Naive thymus-derived CD8-positive, alpha-beta T cell (primary cell): ENCODE measurements around the gene CDH4. TPM values are rescaled to one million over a fixed set of nuclear protein-coding genes. Genes with fewer than 3 reads are reported as not detected.
A peak's percentile ranks its signal among the peaks of the same experiment; 100 is the strongest.

Source experiments
- ATAC-seq, 2 donors: fragments of 150-1000 bp; cut with Tn5 transposase in 1 of 2; sonication (Bioruptor Pico), chemical (Tn5 transposase) in 1 of 2; 1 replicate in 1 of 2; 2 replicates in 1 of 2; pipeline ENCODE4 v1.10.0; 2021; ENCODE audit warnings: mild to moderate bottlenecking in 2 of 2, moderate library complexity in 2 of 2
- POLR2A ChIA-PET: fragments of 350-600 bp; sonication (Branson Sonifier 250); formaldehyde crosslinking; loops from one replicate; lab custom pipeline; 2021; ENCODE audit warnings: antibody characterized with exemption; lab: Charles Lee
- DNase-seq, 10 donors: peaks; one replicate each; pipeline versions ENCODE4 v3.0.0 to v3.0.0-alpha.2; 2020 to 2022
- H3K27ac Mint-ChIP-seq, 10 donors: one replicate each; pipeline ENCODE4 v1.8.0; 2020 to 2022; ENCODE audit warnings: mild to moderate bottlenecking in 10 of 10, mixed read lengths in 10 of 10, moderate library complexity in 4 of 10, inconsistent platforms in 1 of 10
- H3K27me3 Mint-ChIP-seq, 5 donors: one replicate each; pipeline ENCODE4 v1.8.0; 2021 to 2022; ENCODE audit warnings: mixed read lengths in 5 of 5
- H3K36me3 Mint-ChIP-seq, 3 donors: one replicate each; pipeline ENCODE4 v1.8.0; 2020 to 2022; ENCODE audit warnings: mixed read lengths in 3 of 3, mild to moderate bottlenecking in 2 of 3, inconsistent platforms in 1 of 3
- H3K4me1 Mint-ChIP-seq, 4 donors: one replicate each; pipeline ENCODE4 v1.8.0; 2021 to 2022; ENCODE audit warnings: mixed read lengths in 4 of 4
- H3K4me3 Mint-ChIP-seq, 10 donors: one replicate each; pipeline ENCODE4 v1.8.0; 2020 to 2022; ENCODE audit warnings: mild to moderate bottlenecking in 10 of 10, mixed read lengths in 10 of 10, moderate library complexity in 6 of 10, inconsistent platforms in 1 of 10
- H3K9me3 Mint-ChIP-seq, 9 donors: one replicate each; pipeline ENCODE4 v1.8.0; 2020 to 2022; ENCODE audit warnings: mixed read lengths in 9 of 9, mild to moderate bottlenecking in 3 of 9, inconsistent platforms in 1 of 9, moderate library complexity in 1 of 9
- polyA plus RNA-seq, 3 donors: library from polyadenylated mRNA; unstranded; fragments of 300-500 nt; fragmentation: Illumina TruSeq; gene quantifications; one replicate each; pipeline ENCODE4 v1.2.3, GENCODE V29; 2021
- total RNA-seq, 8 experiments: library from RNA in 2 of 8; stranded (reverse) in 2 of 8; gene quantifications; one replicate each; pipeline ENCODE4 v1.2.3 and lab custom pipeline; 2021 to 2026

Gene CDH4
- total and polyA plus RNA-seq, 5 experiments from 2014 or later, result 0.07 to 0.44 (median 0.15) TPM; not detected in 1

- DNase-seq, result no peak
- Mint-ChIP-seq H3K27ac (no peak overlapping the region), H3K4me1 (no peaks in the 10 kb centered on the region), H3K9me3 (no peaks in the 10 kb centered on the region), H3K36me3 (no peaks in the 10 kb centered on the region), H3K27me3 (no peaks in the 10 kb centered on the region), H3K4me3 (no peak overlapping the region)
- POLR2A ChIA-PET, result no interaction called here
- ATAC-seq, result no peak
Measured at GRCh38 chr20:61876952-61877728, 625.1 kb downstream of the CDH4 start.

DNA sequence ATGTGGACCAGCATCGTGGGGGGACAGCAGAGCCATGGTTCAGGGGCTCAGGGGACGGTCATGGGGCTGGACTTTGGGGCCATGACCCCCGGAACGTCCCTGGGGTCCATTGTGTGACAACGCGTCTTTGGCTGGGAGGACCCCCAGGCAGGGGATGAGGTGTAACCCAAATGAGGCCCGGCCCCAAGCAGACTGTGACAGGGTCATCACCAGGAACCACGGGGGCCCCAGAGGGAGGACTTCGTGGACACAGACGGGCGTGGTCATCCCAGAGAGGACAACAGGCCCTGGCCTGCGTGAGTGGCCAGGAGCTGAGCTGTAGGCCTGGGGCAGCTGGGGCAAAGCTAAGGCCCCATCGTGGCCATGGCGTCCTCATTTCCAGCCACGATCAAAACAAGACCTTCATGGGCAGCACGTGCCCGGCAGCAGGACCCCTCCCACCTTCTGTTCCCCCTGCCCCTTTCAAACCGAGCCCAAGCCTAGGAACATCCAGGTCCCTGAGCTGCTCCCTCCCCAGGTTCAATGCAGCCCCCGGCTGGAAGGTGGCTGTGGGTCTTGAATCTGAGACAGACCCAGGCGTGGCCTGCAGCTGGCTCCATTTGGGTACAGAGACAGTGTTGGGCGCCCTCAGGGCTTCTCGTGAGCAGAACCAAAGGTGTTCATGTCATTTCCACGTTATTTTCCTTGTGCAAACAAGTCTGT, 625.9 kb downstream of the CDH4 start:
- no peak overlapping the region for H3K27ac Mint-ChIP-seq
- peaks cover 0 to 2% (median 0%) of the 10 kb centered on the region in 4 donors for H3K4me1 Mint-ChIP-seq
- peaks cover 0 to 4% (median under 1%) of the 10 kb centered on the region in 5 donors for H3K27me3 Mint-ChIP-seq
- ATAC-seq, result no peak
- H3K4me3 Mint-ChIP-seq, result no peak overlapping the region
- no peaks in the 10 kb centered on the region for H3K36me3 Mint-ChIP-seq
- no peaks in the 10 kb centered on the region for H3K9me3 Mint-ChIP-seq
- DNase-seq, result no peak
- POLR2A ChIA-PET, result no interaction called here

GRCh38 chr20:61878478-61879302, 626.6 kb downstream of the CDH4 start:
- ATAC-seq (no peak), DNase-seq (no peak)
- Mint-ChIP-seq H3K27me3 (peaks cover 0 to 11% (median 6%) of the 10 kb centered on the region in 5 donors), H3K9me3 (no peaks in the 10 kb centered on the region), H3K4me1 (peaks cover 0 to 7% (median 0%) of the 10 kb centered on the region in 4 donors), H3K27ac (no peak overlapping the region), H3K4me3 (no peak overlapping the region), H3K36me3 (no peaks in the 10 kb centered on the region)
- POLR2A ChIA-PET, result no interaction called here

- H3K36me3 Mint-ChIP-seq, result no peaks in the 10 kb centered on the region
- ATAC-seq (no peak), DNase-seq (no peak)
- no peak overlapping the region for H3K27ac Mint-ChIP-seq
- peaks cover 0 to 16% (median 11%) of the 10 kb centered on the region in 5 donors for H3K27me3 Mint-ChIP-seq
- H3K4me1 Mint-ChIP-seq, result peaks cover 0 to 7% (median 0%) of the 10 kb centered on the region in 4 donors
- no peaks in the 10 kb centered on the region for H3K9me3 Mint-ChIP-seq
- H3K4me3 Mint-ChIP-seq, result no peak overlapping the region
- POLR2A ChIA-PET, result no interaction called here
Measured at GRCh38 chr20:61879303-61879620, 627.2 kb downstream of the CDH4 start.

GRCh38 chr20:61879694-61880093, 627.6 kb downstream of the CDH4 start:
- Mint-ChIP-seq H3K27ac (no peak overlapping the region), H3K27me3 (peaks cover 0 to 16% (median 11%) of the 10 kb centered on the region in 5 donors), H3K4me1 (peaks cover 0 to 7% (median 0%) of the 10 kb centered on the region in 4 donors), H3K4me3 (no peak overlapping the region), H3K9me3 (no peaks in the 10 kb centered on the region), H3K36me3 (no peaks in the 10 kb centered on the region)
- DNase-seq (no peak), ATAC-seq (no peak)
- POLR2A ChIA-PET, result no interaction called here

DNA sequence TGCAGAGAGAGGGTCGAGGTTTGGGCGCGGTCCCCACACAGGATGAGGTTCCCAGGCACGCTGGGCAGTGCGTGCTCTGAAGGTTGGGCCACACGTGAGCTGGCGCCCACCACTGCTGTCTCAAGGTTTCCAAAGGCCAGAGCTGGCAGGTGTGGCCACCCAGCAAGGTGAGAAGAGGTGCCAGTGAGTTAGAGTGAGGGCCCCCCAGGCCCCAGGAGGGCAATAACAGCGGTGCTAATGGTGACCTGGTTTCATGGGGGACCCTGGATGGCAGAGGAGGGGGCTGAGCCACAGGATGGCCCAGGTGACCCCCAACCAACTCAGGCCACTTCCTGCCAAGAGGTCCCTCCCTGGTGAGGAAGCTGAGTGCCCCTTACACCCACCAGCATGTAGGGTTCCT, 628.6 kb downstream of the CDH4 start:
- DNase-seq (no peak), ATAC-seq (no peak)
- H3K27me3 Mint-ChIP-seq, result peaks cover 0 to 16% (median 11%) of the 10 kb centered on the region in 5 donors
- no peaks in the 10 kb centered on the region for H3K36me3 Mint-ChIP-seq
- H3K4me1 Mint-ChIP-seq, result peaks cover 0 to 7% (median 0%) of the 10 kb centered on the region in 4 donors
- POLR2A ChIA-PET, result no interaction called here
- no peaks in the 10 kb centered on the region for H3K9me3 Mint-ChIP-seq
- H3K27ac Mint-ChIP-seq, result no peak overlapping the region
- no peak overlapping the region for H3K4me3 Mint-ChIP-seq

DNA sequence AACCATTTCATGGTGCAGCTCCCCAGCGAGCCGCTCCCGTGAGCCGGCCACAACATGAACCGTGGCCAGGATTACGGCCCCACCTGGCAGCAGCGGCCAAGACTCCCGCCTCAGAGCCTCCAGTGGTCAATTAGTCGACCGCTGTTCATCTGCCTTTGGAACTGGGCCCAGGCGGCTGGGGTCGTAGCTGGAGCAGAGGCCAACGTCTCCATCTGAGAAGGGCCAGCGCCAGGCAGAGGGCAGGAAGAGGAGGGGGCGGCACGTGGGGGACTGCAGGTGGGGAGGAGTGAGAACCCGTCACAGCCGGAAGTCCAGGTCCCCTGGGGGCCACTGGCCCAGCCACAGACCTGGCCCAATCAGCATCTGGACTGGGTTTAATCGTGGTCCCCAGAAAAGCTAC, 629.4 kb downstream of the CDH4 start:
- H3K4me3 Mint-ChIP-seq, result no peak overlapping the region
- peaks cover 0 to 7% (median 0%) of the 10 kb centered on the region in 4 donors for H3K4me1 Mint-ChIP-seq
- H3K27me3 Mint-ChIP-seq, result peaks cover 0 to 16% (median 11%) of the 10 kb centered on the region in 5 donors
- H3K36me3 Mint-ChIP-seq, result no peaks in the 10 kb centered on the region
- H3K9me3 Mint-ChIP-seq, result no peaks in the 10 kb centered on the region
- DNase-seq (no peak), ATAC-seq (no peak)
- H3K27ac Mint-ChIP-seq, result no peak overlapping the region
- POLR2A ChIA-PET, result no interaction called here

DNA sequence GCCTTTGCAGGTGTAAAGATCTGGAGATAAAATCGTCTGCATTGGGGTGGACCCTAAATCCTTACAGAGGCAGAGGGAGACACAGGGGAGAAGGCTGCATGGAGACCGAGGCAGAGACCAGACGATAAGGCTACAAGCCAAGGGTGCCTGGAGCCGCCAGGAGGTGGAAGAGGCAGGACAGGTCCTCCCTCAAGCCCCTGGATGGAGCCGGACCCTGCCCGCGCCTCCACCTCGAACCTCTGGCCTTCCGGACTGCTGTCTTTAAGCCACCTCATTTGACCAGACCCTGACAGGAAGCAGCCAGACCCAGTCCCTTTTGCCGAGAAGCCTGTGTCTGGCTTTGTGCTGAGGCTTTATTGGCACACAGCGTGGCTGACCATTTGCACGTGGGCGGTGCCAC, 629.8 kb downstream of the CDH4 start:
- ATAC-seq (no peak), DNase-seq (no peak)
- POLR2A ChIA-PET, result no interaction called here
- no peak overlapping the region for H3K4me3 Mint-ChIP-seq
- no peak overlapping the region for H3K27ac Mint-ChIP-seq
- peaks cover 0 to 7% (median 0%) of the 10 kb centered on the region in 4 donors for H3K4me1 Mint-ChIP-seq
- no peaks in the 10 kb centered on the region for H3K36me3 Mint-ChIP-seq
- peaks cover 0 to 16% (median 11%) of the 10 kb centered on the region in 5 donors for H3K27me3 Mint-ChIP-seq
- H3K9me3 Mint-ChIP-seq, result no peaks in the 10 kb centered on the region

DNA sequence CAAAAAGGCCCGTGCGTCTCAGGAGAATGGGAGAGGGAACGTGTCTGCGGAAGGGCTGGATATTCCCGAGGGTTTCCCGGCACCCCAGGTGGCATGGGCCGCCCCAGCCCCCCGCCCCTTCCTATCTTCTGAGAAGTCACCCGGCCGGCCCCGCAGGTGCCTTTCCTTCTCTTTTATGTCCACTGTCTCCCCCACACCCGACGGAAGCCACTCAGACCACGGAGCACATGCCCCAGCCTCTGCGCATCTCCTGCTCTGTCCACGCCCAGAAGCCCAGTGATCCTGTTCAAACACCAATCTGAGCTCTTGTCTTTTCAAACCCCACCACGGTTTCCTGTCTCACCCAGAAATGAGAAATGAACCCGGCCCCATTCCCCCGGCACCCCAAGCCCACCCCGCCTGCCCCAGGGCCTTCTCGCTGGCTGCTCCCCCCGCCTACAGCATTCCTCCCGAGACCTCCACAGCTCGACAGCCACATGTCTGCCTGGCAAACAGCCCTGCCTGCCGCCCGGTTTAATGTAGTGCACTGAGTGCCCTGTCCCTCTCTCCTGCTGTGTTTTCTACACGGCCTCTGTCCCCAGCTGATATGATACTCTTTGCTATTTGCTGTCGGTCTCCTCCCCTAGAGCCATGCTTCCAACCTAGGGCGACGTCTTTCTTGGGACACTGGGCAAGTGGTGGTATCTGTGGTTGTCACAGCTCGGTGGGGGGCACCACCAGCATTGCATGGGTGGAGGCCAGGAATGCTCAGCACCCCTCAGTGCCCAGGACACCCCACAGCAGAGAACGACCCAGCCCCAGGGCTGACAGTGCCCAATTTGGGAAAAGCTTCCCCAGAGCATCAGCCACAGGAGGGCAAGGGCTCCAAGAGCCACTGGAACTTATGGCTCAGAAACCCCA, 630.9 kb downstream of the CDH4 start:
- peaks cover 2 to 13% (median 3%) of the 10 kb centered on the region in 4 donors for H3K4me1 Mint-ChIP-seq
- no peak for DNase-seq
- no peak overlapping the region for H3K4me3 Mint-ChIP-seq
- peak overlapping the region in 1 of 10 donors; percentile 49 for H3K27ac Mint-ChIP-seq
- peaks cover 0 to 16% (median 11%) of the 10 kb centered on the region in 5 donors for H3K27me3 Mint-ChIP-seq
- H3K36me3 Mint-ChIP-seq, result no peaks in the 10 kb centered on the region
- H3K9me3 Mint-ChIP-seq, result peaks cover 0 to 2% (median 0%) of the 10 kb centered on the region in 9 donors
- no peak for ATAC-seq
- POLR2A ChIA-PET, result no interaction called here

DNA sequence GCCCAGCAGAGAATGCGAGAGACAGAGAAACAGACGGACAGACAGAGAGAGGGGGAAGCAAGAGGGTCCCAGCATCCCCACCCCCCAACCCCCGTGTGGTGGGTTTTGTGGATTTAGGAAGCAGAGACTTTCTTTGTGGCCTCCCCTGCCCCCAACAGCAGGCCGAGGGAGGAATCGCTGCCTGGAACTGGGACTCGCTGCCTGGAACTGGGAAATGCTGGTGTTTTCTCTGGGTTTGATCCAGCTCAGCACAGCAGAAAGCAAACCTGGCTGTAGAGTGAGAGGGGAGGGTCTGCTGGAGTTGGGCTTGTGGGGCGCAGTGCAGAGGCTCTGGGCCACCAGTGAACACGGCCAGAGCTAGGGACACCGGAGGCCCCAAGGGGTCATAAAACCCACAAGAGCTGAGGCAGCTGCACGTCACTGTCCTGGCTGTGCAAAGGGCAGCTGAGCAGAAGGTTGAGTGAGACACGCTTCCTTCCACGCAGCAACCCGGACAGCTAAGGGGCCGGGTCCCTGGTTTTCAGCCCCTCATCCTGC, 631.9 kb downstream of the CDH4 start:
- POLR2A ChIA-PET, result no interaction called here
- no peak overlapping the region for H3K4me3 Mint-ChIP-seq
- no peak overlapping the region for H3K27ac Mint-ChIP-seq
- H3K9me3 Mint-ChIP-seq, result peaks cover 0 to 2% (median 0%) of the 10 kb centered on the region in 9 donors
- H3K36me3 Mint-ChIP-seq, result no peaks in the 10 kb centered on the region
- no peak for DNase-seq
- H3K4me1 Mint-ChIP-seq, result peaks cover 2 to 13% (median 3%) of the 10 kb centered on the region in 4 donors
- ATAC-seq, result no peak
- peaks cover 0 to 18% (median 12%) of the 10 kb centered on the region in 5 donors for H3K27me3 Mint-ChIP-seq

- POLR2A ChIA-PET, result no interaction called here
- peaks cover 0 to 10% (median 0%) of the 10 kb centered on the region in 9 donors for H3K9me3 Mint-ChIP-seq
- H3K27ac Mint-ChIP-seq, result no peak overlapping the region
- peaks cover 0 to 26% (median 21%) of the 10 kb centered on the region in 5 donors for H3K27me3 Mint-ChIP-seq
- no peaks in the 10 kb centered on the region for H3K36me3 Mint-ChIP-seq
- no peak for DNase-seq
- ATAC-seq, result no peak
- peaks cover 3 to 13% (median 6%) of the 10 kb centered on the region in 4 donors for H3K4me1 Mint-ChIP-seq
- H3K4me3 Mint-ChIP-seq, result no peak overlapping the region
Measured at GRCh38 chr20:61884571-61885389, 632.7 kb downstream of the CDH4 start.
